Mucosa of descending colon (tissue), 3 donors: ENCODE measurements around the gene RTN1. TPM values are rescaled to one million over a fixed set of nuclear protein-coding genes. Genes with fewer than 3 reads are reported as not detected.

Source experiments
- ATAC-seq: fragments of 200-7000 bp; cut with Tn5 transposase; one replicate; pipeline ENCODE4 v1.9.1; 2020; ENCODE audit warnings: mild to moderate bottlenecking, moderate library complexity
- DNase-seq, 3 donors: peaks; one replicate each; pipeline ENCODE4 v3.0.0-alpha.2; 2020
- H3K36me3 ChIP-seq: fragments of 200-600 bp; one replicate; pipeline ENCODE4 v1.8.0; 2021; ENCODE audit warnings: low read depth, mild to moderate bottlenecking
- H3K4me1 ChIP-seq: fragments of 200-600 bp; one replicate; pipeline ENCODE4 v1.8.0; 2021; ENCODE audit warnings: low read depth, mild to moderate bottlenecking
- H3K4me3 ChIP-seq: fragments of 200-600 bp; one replicate; pipeline ENCODE4 v1.8.0; 2021; ENCODE audit warnings: mild to moderate bottlenecking
- H3K9me3 ChIP-seq: fragments of 200-600 bp; one replicate; pipeline ENCODE4 v1.8.0; 2021; ENCODE audit warnings: mild to moderate bottlenecking
- CTCF ChIP-seq: fragments of 200-600 bp; IDR thresholded peaks from one replicate; pipeline ENCODE4 v1.8.0; 2022; ENCODE audit warnings: antibody characterized with exemption, mild to moderate bottlenecking
- intact Hi-C, 2 donors: fragments of 100-400 bp; cut with DNase I in 1 of 2; cut with micrococcal nuclease in 1 of 2; formaldehyde crosslinking; loops; one replicate each; pipeline versions ENCODE4 v1.11.0 to v1.11.1; 2022; cut with DNase I, micrococcal nuclease
- total RNA-seq, 3 donors: library from RNA; stranded (reverse); fragmentation: NEBNext Ultra II Directional in 2 of 3; extraction: Animal tissue kit (Norgen Biotek cat#: 25700) in 2 of 3; gene quantifications; one replicate each; pipeline versions ENCODE4 v1.2.1 to v1.2.4, GENCODE V29; 2021 to 2023
- donor health status: DM: no; HTN: no; CAD: no; lungs with moderate emphysema.
- donor health status: DM: no; HTN: no; CAD: no.
- donor health status: DM: no; HTN: yes; CAD: no.

Gene RTN1
- total RNA-seq, 3 donors from 2014 or later = 1.2 to 15.9 (median 3.8) TPM

GRCh38 chr14:59848671-59849070 is 21.9 kb downstream of the RTN1 start:
- ATAC-seq = no peak
- no peak for TF ChIP-seq CTCF
- intact Hi-C loops = no loop called here

GRCh38 chr14:59847711-59848110 is 22.9 kb downstream of the RTN1 start:
- DNase-seq (no peak), ATAC-seq (no peak)
- Histone ChIP-seq H3K4me1 (no peaks in the 10 kb centered on the region), H3K9me3 (no peaks in the 10 kb centered on the region), H3K36me3 (no peaks in the 10 kb centered on the region), H3K4me3 (no peak overlapping the region)
- no peak for TF ChIP-seq CTCF
- intact Hi-C loops = no loop called here

More at GRCh38 chr14:59848671-59849070, 21.9 kb downstream of the RTN1 start:
- no peaks in the 10 kb centered on the region for H3K9me3 ChIP-seq
- H3K36me3 ChIP-seq = no peaks in the 10 kb centered on the region
- no peak overlapping the region for H3K4me3 ChIP-seq
- H3K4me1 ChIP-seq = no peaks in the 10 kb centered on the region
- DNase-seq = no peak

GRCh38 chr14:59846595-59846994 is 24.0 kb downstream of the RTN1 start:
- ATAC-seq (no peak), DNase-seq (no peak)
- H3K9me3 ChIP-seq = no peaks in the 10 kb centered on the region
- no peaks in the 10 kb centered on the region for H3K36me3 ChIP-seq
- no peak for TF ChIP-seq CTCF
- intact Hi-C loops = no loop called here
- H3K4me1 ChIP-seq = no peaks in the 10 kb centered on the region
- no peak overlapping the region for H3K4me3 ChIP-seq

- H3K9me3 ChIP-seq = no peaks in the 10 kb centered on the region
- no peak for TF ChIP-seq CTCF
- no peaks in the 10 kb centered on the region for H3K36me3 ChIP-seq
- H3K4me1 ChIP-seq = no peaks in the 10 kb centered on the region
- H3K4me3 ChIP-seq = no peak overlapping the region
- intact Hi-C loops = no loop called here
- ATAC-seq (no peak), DNase-seq (no peak)
Measured at GRCh38 chr14:59845245-59845644, 25.3 kb downstream of the RTN1 start.

- TF ChIP-seq CTCF = no peak
- Histone ChIP-seq H3K4me3 (no peak overlapping the region), H3K9me3 (no peaks in the 10 kb centered on the region), H3K36me3 (no peaks in the 10 kb centered on the region), H3K4me1 (no peaks in the 10 kb centered on the region)
- intact Hi-C loops = no loop called here
- ATAC-seq = no peak
- no peak for DNase-seq
Measured at GRCh38 chr14:59844186-59844812, 26.3 kb downstream of the RTN1 start.

GRCh38 chr14:59836116-59836515 is 34.5 kb downstream of the RTN1 start:
- no peak for TF ChIP-seq CTCF
- intact Hi-C loops = no loop called here
- ATAC-seq = no peak

More at GRCh38 chr14:59836116-59836515, 34.5 kb downstream of the RTN1 start:
- no peak for DNase-seq
- Histone ChIP-seq H3K4me3 (no peak overlapping the region), H3K9me3 (no peaks in the 10 kb centered on the region), H3K36me3 (no peaks in the 10 kb centered on the region), H3K4me1 (no peaks in the 10 kb centered on the region)
